GM23248 (cell line): ENCODE measurements around the gene EML4.

ENCODE experiments used
- EZH2 ChIP-seq: fragments of 200-600 bp; sonication (generic); IDR thresholded peaks from 2 replicates; pipeline ENCODE4 v1.6.1; 2018; ENCODE audit warnings: antibody characterized with exemption, mild to moderate bottlenecking; ENCODE audit not compliant: insufficient read depth, poor library complexity, severe bottlenecking
- EZH2phosphoT487 ChIP-seq: fragments of 200-600 bp; sonication (generic); IDR thresholded peaks from 2 replicates; pipeline ENCODE4 v1.6.1; 2018; ENCODE audit warnings: antibody characterized with exemption, moderate library complexity, mild to moderate bottlenecking, low read depth; ENCODE audit not compliant: insufficient read depth

DNA sequence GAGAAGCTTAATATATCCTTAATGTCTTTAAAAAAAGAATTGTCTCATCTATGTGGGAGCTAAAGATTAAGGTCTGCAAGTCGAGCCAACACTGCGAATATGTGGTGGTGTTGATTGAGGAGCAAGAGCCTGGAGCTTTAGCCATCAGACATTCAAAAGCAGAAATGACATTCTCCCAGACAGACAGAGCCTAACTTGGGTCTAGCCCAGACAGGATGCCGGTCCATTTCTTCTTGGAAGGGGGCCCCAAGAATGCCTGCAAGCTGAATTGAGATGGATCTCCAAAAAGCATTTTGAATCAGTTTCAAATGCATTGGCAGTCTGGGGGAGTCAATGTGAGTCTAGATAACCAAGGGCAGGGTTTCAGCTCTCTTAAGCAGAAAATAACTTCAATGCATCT, 30.1 kb upstream of the EML4 start:
- TF ChIP-seq EZH2, result no peak
- TF ChIP-seq EZH2phosphoT487, result no peak
